Immature natural killer cell (primary cell): ENCODE data around the gene PKHD1. TPM values are rescaled to one million over a fixed set of nuclear protein-coding genes. Genes with fewer than 3 reads are reported as not detected.

Source experiments
- DNase-seq, 3 donors: peaks; one replicate each; pipeline ENCODE4 v3.0.0; 2022; ENCODE audit warnings: mixed read lengths in 1 of 3
- H3K27ac Mint-ChIP-seq, 6 donors: one replicate each; pipeline ENCODE4 v1.8.0; 2020; ENCODE audit warnings: mixed read lengths in 6 of 6, mild to moderate bottlenecking in 5 of 6, inconsistent platforms in 4 of 6, moderate library complexity in 3 of 6
- H3K27me3 Mint-ChIP-seq, 3 donors: one replicate each; pipeline ENCODE4 v1.8.0; 2020 to 2021; ENCODE audit warnings: low read depth in 3 of 3, mild to moderate bottlenecking in 3 of 3, mixed read lengths in 3 of 3, moderate library complexity in 3 of 3, inconsistent platforms in 1 of 3
- H3K36me3 Mint-ChIP-seq, 3 donors: one replicate each; pipeline ENCODE4 v1.8.0; 2020; ENCODE audit warnings: mixed read lengths in 3 of 3, inconsistent platforms in 2 of 3, mild to moderate bottlenecking in 2 of 3
- H3K4me1 Mint-ChIP-seq, 2 donors: one replicate each; pipeline ENCODE4 v1.8.0; 2020; ENCODE audit warnings: inconsistent platforms in 2 of 2, mild to moderate bottlenecking in 2 of 2, mixed read lengths in 2 of 2, moderate library complexity in 1 of 2
- H3K4me3 Mint-ChIP-seq, 5 donors: one replicate each; pipeline ENCODE4 v1.8.0; 2020; ENCODE audit warnings: mild to moderate bottlenecking in 5 of 5, mixed read lengths in 5 of 5, inconsistent platforms in 3 of 5, moderate library complexity in 3 of 5
- H3K9me3 Mint-ChIP-seq, 6 donors: one replicate each; pipeline ENCODE4 v1.8.0; 2020; ENCODE audit warnings: mild to moderate bottlenecking in 6 of 6, mixed read lengths in 6 of 6, inconsistent platforms in 4 of 6, moderate library complexity in 3 of 6
- polyA plus RNA-seq, 3 donors: library from polyadenylated mRNA; unstranded; fragments of 300-500 nt; fragmentation: Illumina TruSeq; gene quantifications; one replicate each; pipeline ENCODE4 v1.2.3, GENCODE V29; 2021

PKHD1 gene
- polyA plus RNA-seq, 3 donors from 2014 or later: not detected

- H3K9me3 Mint-ChIP-seq: peaks cover 2 to 7% (median 4%) of the 10 kb centered on the region in 6 donors
- peaks cover 0 to 10% (median 5%) of the 10 kb centered on the region in 3 donors for H3K27me3 Mint-ChIP-seq
- H3K4me3 Mint-ChIP-seq: no peak overlapping the region
- H3K27ac Mint-ChIP-seq: no peak overlapping the region
- peaks cover 0 to under 1% (median 0%) of the 10 kb centered on the region in 3 donors for H3K36me3 Mint-ChIP-seq
- no peaks in the 10 kb centered on the region for H3K4me1 Mint-ChIP-seq
- no peak for DNase-seq
Measured at GRCh38 chr6:52117352-52117751, 29.9 kb upstream of the PKHD1 start.

DNA sequence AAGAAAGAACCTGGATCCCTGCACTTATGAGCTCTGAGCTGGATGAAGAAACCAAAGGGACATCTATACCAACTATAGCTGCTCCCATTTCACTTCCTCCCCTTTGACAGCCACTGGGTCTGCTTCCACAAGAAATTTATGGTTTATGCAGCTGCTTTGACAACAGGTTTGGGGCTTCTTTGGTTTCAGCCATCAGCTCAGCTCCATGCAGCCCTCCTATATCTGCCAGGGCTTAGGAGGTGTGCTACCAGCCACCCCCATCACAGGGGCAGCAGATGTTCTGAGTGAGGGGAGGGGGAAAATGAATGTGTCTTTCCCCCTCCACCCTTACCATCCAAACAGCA is 29.2 kb upstream of the PKHD1 start:
- Mint-ChIP-seq H3K9me3 (peaks cover 2 to 7% (median 5%) of the 10 kb centered on the region in 6 donors), H3K27me3 (peaks cover 2 to 15% (median 3%) of the 10 kb centered on the region in 3 donors), H3K4me3 (no peak overlapping the region), H3K36me3 (peaks cover 0 to 3% (median 0%) of the 10 kb centered on the region in 3 donors), H3K27ac (no peak overlapping the region), H3K4me1 (no peaks in the 10 kb centered on the region)
- no peak for DNase-seq

- H3K4me1 Mint-ChIP-seq: no peaks in the 10 kb centered on the region
- peaks cover 0 to 3% (median 0%) of the 10 kb centered on the region in 3 donors for H3K36me3 Mint-ChIP-seq
- H3K27me3 Mint-ChIP-seq: peaks cover 1 to 17% (median 2%) of the 10 kb centered on the region in 3 donors
- H3K27ac Mint-ChIP-seq: no peak overlapping the region
- peaks cover 2 to 7% (median 5%) of the 10 kb centered on the region in 6 donors for H3K9me3 Mint-ChIP-seq
- H3K4me3 Mint-ChIP-seq: no peak overlapping the region
- no peak for DNase-seq
Measured at GRCh38 chr6:52115891-52116604, 28.6 kb upstream of the PKHD1 start.

- Mint-ChIP-seq H3K9me3 (peaks cover 2 to 7% (median 3%) of the 10 kb centered on the region in 6 donors), H3K27ac (no peak overlapping the region), H3K27me3 (peaks cover 1 to 17% (median 2%) of the 10 kb centered on the region in 3 donors)
Measured at GRCh38 chr6:52115145-52115741, 27.8 kb upstream of the PKHD1 start.

GRCh38 chr6:52109171-52109571 is 21.8 kb upstream of the PKHD1 start:
- H3K4me3 Mint-ChIP-seq: no peak overlapping the region
- H3K27me3 Mint-ChIP-seq: peaks cover 2 to 9% (median 3%) of the 10 kb centered on the region in 3 donors
- peaks cover 0 to 3% (median 0%) of the 10 kb centered on the region in 3 donors for H3K36me3 Mint-ChIP-seq
- H3K9me3 Mint-ChIP-seq: peaks cover 0 to 3% (median 0%) of the 10 kb centered on the region in 6 donors
- H3K4me1 Mint-ChIP-seq: no peaks in the 10 kb centered on the region
- DNase-seq: no peak
- no peak overlapping the region for H3K27ac Mint-ChIP-seq

More at GRCh38 chr6:52115145-52115741, 27.8 kb upstream of the PKHD1 start:
- peaks cover 0 to 3% (median 0%) of the 10 kb centered on the region in 3 donors for H3K36me3 Mint-ChIP-seq
- no peak for DNase-seq
- no peak overlapping the region for H3K4me3 Mint-ChIP-seq
- H3K4me1 Mint-ChIP-seq: no peaks in the 10 kb centered on the region

GRCh38 chr6:52108128-52108527 is 20.7 kb upstream of the PKHD1 start:
- no peak overlapping the region for H3K4me3 Mint-ChIP-seq
- DNase-seq: no peak
- H3K4me1 Mint-ChIP-seq: no peaks in the 10 kb centered on the region
- peaks cover 0 to 3% (median 0%) of the 10 kb centered on the region in 6 donors for H3K9me3 Mint-ChIP-seq
- H3K27ac Mint-ChIP-seq: no peak overlapping the region
- peaks cover 0 to 3% (median 0%) of the 10 kb centered on the region in 3 donors for H3K36me3 Mint-ChIP-seq
- peaks cover 1 to 17% (median 2%) of the 10 kb centered on the region in 3 donors for H3K27me3 Mint-ChIP-seq

GRCh38 chr6:52106994-52107393 is 19.6 kb upstream of the PKHD1 start:
- no peaks in the 10 kb centered on the region for H3K36me3 Mint-ChIP-seq
- no peaks in the 10 kb centered on the region for H3K9me3 Mint-ChIP-seq
- no peak overlapping the region for H3K27ac Mint-ChIP-seq
- DNase-seq: no peak
- H3K4me1 Mint-ChIP-seq: no peaks in the 10 kb centered on the region
- peaks cover 1 to 13% (median 2%) of the 10 kb centered on the region in 3 donors for H3K27me3 Mint-ChIP-seq
- H3K4me3 Mint-ChIP-seq: no peak overlapping the region

DNA sequence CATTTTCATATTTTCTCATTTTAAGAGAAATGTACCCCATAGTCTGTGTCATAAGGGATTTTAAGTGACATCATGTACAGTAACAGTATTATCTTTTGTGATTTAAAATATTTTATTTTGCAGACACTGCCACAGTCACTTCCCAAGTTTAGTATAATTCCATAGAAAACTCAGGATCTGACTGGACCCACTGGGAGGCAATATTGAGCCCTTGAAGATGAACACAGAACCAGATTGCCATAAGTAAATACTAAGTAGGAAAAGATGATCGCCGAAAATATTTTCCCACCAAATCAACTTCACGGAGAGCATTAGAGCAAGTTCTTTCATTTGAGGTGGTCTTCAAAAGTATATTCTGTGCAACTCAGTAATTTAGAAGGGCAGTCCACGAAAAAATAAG is 17.6 kb upstream of the PKHD1 start:
- H3K9me3 Mint-ChIP-seq: no peaks in the 10 kb centered on the region

GRCh38 chr6:52103623-52104022 is 16.2 kb upstream of the PKHD1 start:
- Mint-ChIP-seq H3K4me1 (no peaks in the 10 kb centered on the region), H3K27ac (no peak overlapping the region), H3K27me3 (peaks cover 0 to 17% (median 0%) of the 10 kb centered on the region in 3 donors), H3K4me3 (no peak overlapping the region), H3K36me3 (no peaks in the 10 kb centered on the region), H3K9me3 (no peaks in the 10 kb centered on the region)
- DNase-seq: no peak

More for the DNA sequence above, 17.6 kb upstream of the PKHD1 start:
- no peak overlapping the region for H3K4me3 Mint-ChIP-seq
- no peaks in the 10 kb centered on the region for H3K36me3 Mint-ChIP-seq
- H3K4me1 Mint-ChIP-seq: no peaks in the 10 kb centered on the region
- no peak for DNase-seq
- peaks cover 0 to 17% (median 1%) of the 10 kb centered on the region in 3 donors for H3K27me3 Mint-ChIP-seq
- H3K27ac Mint-ChIP-seq: no peak overlapping the region

GRCh38 chr6:52102405-52102804 is 15.0 kb upstream of the PKHD1 start:
- no peaks in the 10 kb centered on the region for H3K36me3 Mint-ChIP-seq

DNA sequence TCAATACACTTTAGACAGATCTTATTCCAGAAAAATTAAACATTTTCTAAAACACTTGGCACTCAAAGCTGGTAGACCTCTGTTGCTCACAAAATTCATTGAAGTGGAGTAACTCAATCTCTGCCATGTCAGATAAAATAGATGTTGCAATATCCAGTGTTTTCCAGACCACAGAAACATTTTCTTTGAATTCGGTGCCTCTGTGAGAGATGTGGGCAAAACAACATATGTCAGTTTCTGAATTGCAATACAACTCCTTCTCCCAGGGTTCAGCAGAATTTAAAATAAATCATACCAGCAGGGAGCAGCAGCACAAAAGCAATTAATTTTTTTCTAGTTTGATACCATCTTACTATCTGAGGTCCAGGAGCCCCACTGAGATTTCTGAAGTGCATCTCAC is 11.3 kb upstream of the PKHD1 start:
- no peak for DNase-seq
- Mint-ChIP-seq H3K4me1 (no peaks in the 10 kb centered on the region), H3K4me3 (no peak overlapping the region), H3K9me3 (peaks cover 0 to 4% (median 0%) of the 10 kb centered on the region in 6 donors), H3K27me3 (peaks cover 2 to 20% (median 2%) of the 10 kb centered on the region in 3 donors), H3K27ac (no peak overlapping the region), H3K36me3 (no peaks in the 10 kb centered on the region)

More at GRCh38 chr6:52102405-52102804, 15.0 kb upstream of the PKHD1 start:
- no peak for DNase-seq
- Mint-ChIP-seq H3K27ac (no peak overlapping the region), H3K4me1 (no peaks in the 10 kb centered on the region), H3K27me3 (peaks cover 0 to 18% (median 2%) of the 10 kb centered on the region in 3 donors), H3K4me3 (no peak overlapping the region), H3K9me3 (no peaks in the 10 kb centered on the region)

DNA sequence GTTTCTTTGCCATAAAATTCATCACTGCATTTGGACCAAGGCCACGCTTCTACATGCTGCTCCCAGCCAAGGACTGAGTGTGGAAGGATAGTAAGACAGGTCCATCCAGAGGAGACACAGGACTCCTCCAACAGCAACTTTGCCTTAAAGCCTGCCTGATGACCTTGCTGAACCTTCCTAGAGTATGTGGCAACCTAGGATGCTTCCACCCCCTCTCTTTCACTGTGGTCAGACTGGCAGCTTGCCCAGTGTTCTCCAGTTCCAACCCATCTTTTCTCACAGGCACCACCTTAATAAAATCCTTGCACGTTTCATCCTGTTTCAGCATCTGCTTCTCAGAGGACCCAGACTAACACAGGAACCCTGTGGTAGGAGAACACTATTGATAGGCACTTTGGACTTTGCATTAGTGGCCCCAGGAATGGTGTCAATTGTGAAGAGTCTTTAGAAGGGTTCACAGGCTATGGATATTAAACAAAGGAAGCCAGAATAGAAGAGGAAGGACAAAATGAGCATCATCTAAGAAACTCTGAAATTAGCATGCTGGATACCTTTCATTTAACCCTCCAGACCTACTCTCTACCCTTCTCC is 2.4 kb upstream of the PKHD1 start:
- no peak overlapping the region for H3K27ac Mint-ChIP-seq
- H3K9me3 Mint-ChIP-seq: peaks cover 0 to 4% (median 0%) of the 10 kb centered on the region in 6 donors
- no peak for DNase-seq
- H3K36me3 Mint-ChIP-seq: no peaks in the 10 kb centered on the region
- H3K4me3 Mint-ChIP-seq: no peak overlapping the region
- H3K4me1 Mint-ChIP-seq: no peaks in the 10 kb centered on the region
- peaks cover 0 to 8% (median 2%) of the 10 kb centered on the region in 3 donors for H3K27me3 Mint-ChIP-seq

- no peak for DNase-seq
- Mint-ChIP-seq H3K27ac (no peak overlapping the region), H3K9me3 (no peaks in the 10 kb centered on the region), H3K4me3 (no peak overlapping the region), H3K36me3 (no peaks in the 10 kb centered on the region), H3K4me1 (no peaks in the 10 kb centered on the region), H3K27me3 (peaks cover 0 to 8% (median 0%) of the 10 kb centered on the region in 3 donors)
Measured at GRCh38 chr6:52086741-52087140, 672 bp downstream of the PKHD1 start.

DNA sequence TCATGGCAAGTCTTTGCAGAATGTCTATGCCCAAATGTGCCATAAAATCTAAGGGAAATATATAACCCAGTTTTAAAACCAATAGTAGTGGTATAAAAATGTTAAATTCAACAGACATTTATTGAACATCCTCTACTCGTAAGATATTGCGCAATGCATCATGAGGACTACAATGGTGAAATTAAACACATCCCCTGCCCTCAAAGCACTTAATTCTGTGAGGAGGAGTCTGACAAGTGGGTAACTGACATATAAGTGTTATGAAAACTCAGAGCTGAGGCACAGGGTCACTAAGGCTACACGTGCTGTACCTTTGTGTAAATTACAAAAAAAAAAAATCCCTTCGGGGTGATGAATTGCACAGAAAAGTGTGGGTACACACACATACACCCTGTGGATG is 6.2 kb downstream of the PKHD1 start:
- DNase-seq: no peak
- Mint-ChIP-seq H3K4me1 (no peaks in the 10 kb centered on the region), H3K36me3 (no peaks in the 10 kb centered on the region)

More for the DNA sequence above, 6.2 kb downstream of the PKHD1 start:
- H3K9me3 Mint-ChIP-seq: no peaks in the 10 kb centered on the region
- H3K27ac Mint-ChIP-seq: no peak overlapping the region
- H3K4me3 Mint-ChIP-seq: no peak overlapping the region
- peaks cover 0 to 14% (median 3%) of the 10 kb centered on the region in 3 donors for H3K27me3 Mint-ChIP-seq
